Measurements from ENCODE around the gene RIOK3.

- TF ChIP-seq CTCF (conservative IDR thresholded peaks at IDR 0.05; ENCODE audit: low read depth, low read length): no peak
- no peak for TF ChIP-seq EZH2 (IDR thresholded peaks at IDR 0.05; ENCODE audit: low read length, unreplicated experiment)
These were observed 28.5 kb upstream of the RIOK3 start for GRCh38 chr18:23424616-23425015.
